GM18499 (cell line): ENCODE data around the gene ALG1.
A peak's percentile ranks its signal among the peaks of the same experiment; 100 is the strongest.

ENCODE experiments used
- ATAC-seq: cut with Tn5 transposase; IDR thresholded peaks from one replicate; pipeline ENCODE4 v1.9.1; 2021; ENCODE audit warnings: moderate number of reproducible peaks; ENCODE audit not compliant: insufficient read depth, unreplicated experiment

ALG1 gene

GRCh38 chr16:5071681-5072333 is at the start of gene ALG1:
Gene ALG1, plus strand, starts transcription at chr16:5071843. Its CDS starts 7 bp downstream, at chr16:5071850.
- peak; percentile 74 for ATAC-seq

- ATAC-seq: no peak
Observed at GRCh38 chr16:5022521-5022920, 49.1 kb upstream of the ALG1 start.

GRCh38 chr16:5024632-5025031 is 47.0 kb upstream of the ALG1 start:
- ATAC-seq: no peak

GRCh38 chr16:5025171-5025632 is 46.4 kb upstream of the ALG1 start:
- no peak for ATAC-seq

GRCh38 chr16:5026664-5027063 is 45.0 kb upstream of the ALG1 start:
- ATAC-seq: no peak

GRCh38 chr16:5027086-5027485 is 44.6 kb upstream of the ALG1 start:
- no peak for ATAC-seq

GRCh38 chr16:5027575-5028235 is 43.9 kb upstream of the ALG1 start:
- ATAC-seq: no peak

- ATAC-seq: no peak
Observed at GRCh38 chr16:5028950-5029475, 42.6 kb upstream of the ALG1 start.

- ATAC-seq: no peak
Observed at GRCh38 chr16:5030251-5030870, 41.3 kb upstream of the ALG1 start.

GRCh38 chr16:5031601-5032000 is 40.0 kb upstream of the ALG1 start:
- ATAC-seq: no peak

GRCh38 chr16:5032748-5033167 is 38.9 kb upstream of the ALG1 start:
- no peak for ATAC-seq

GRCh38 chr16:5033256-5034166 is 38.1 kb upstream of the ALG1 start, which contains the start of gene NAGPA:
Gene NAGPA, minus strand, starts transcription at chr16:5033935. Its CDS starts 21 bp downstream, at chr16:5033914.
- ATAC-seq: no peak

- ATAC-seq: no peak
Observed at GRCh38 chr16:5034167-5034523, 37.5 kb upstream of the ALG1 start.

GRCh38 chr16:5035909-5036227 is 35.8 kb upstream of the ALG1 start:
- ATAC-seq: no peak

GRCh38 chr16:5036228-5037156 is 35.2 kb upstream of the ALG1 start:
- ATAC-seq: no peak

- ATAC-seq: no peak
Observed at GRCh38 chr16:5040451-5040850, 31.2 kb upstream of the ALG1 start.

GRCh38 chr16:5041600-5042133 is 30.0 kb upstream of the ALG1 start:
- no peak for ATAC-seq

- no peak for ATAC-seq
Observed at GRCh38 chr16:5042574-5043171, 29.0 kb upstream of the ALG1 start.
